Liver (tissue), 9 donors: ENCODE measurements around the gene MARCKS. TPM values are rescaled to one million over a fixed set of nuclear protein-coding genes. Genes with fewer than 3 reads are reported as not detected.

Source experiments
- DNase-seq: peaks from one replicate; pipeline ENCODE4 v3.0.0-alpha.2; 2017; ENCODE audit warnings: low spot score
- H3K27ac ChIP-seq, 2 donors: one replicate each; pipeline ENCODE4 v1.7.0; 2013; ENCODE audit warnings: inconsistent platforms in 2 of 2, low read length in 2 of 2, control low read depth in 1 of 2, low read depth in 1 of 2, mild to moderate bottlenecking in 1 of 2
- H3K27me3 ChIP-seq, 4 donors: one replicate each; pipeline versions ENCODE4 v1.6.1 to v1.7.0; 2013; ENCODE audit warnings: low read length in 3 of 4, inconsistent platforms in 1 of 4, mild to moderate bottlenecking in 1 of 4, moderate library complexity in 1 of 4; ENCODE audit not compliant: control insufficient read depth in 4 of 4, insufficient read depth in 4 of 4
- H3K36me3 ChIP-seq, 4 donors: one replicate each; pipeline versions ENCODE4 v1.6.1 to v1.7.0; 2013; ENCODE audit warnings: low read length in 3 of 4, mild to moderate bottlenecking in 3 of 4, low read depth in 1 of 4, moderate library complexity in 1 of 4; ENCODE audit not compliant: control insufficient read depth in 4 of 4, insufficient read depth in 3 of 4
- H3K4me1 ChIP-seq, 4 donors: one replicate each; pipeline versions ENCODE4 v1.6.1 to v1.7.0; 2013; ENCODE audit warnings: low read length in 3 of 4, mild to moderate bottlenecking in 3 of 4, moderate library complexity in 1 of 4; ENCODE audit not compliant: control insufficient read depth in 4 of 4, insufficient read depth in 4 of 4
- H3K4me3 ChIP-seq, 3 donors: one replicate each; pipeline versions ENCODE4 v1.6.1 to v1.7.0; 2013; ENCODE audit warnings: low read length in 3 of 3, control low read depth in 1 of 3, low read depth in 1 of 3, mild to moderate bottlenecking in 1 of 3
- H3K9ac ChIP-seq, 2 donors: one replicate each; pipeline ENCODE4 v1.7.0; 2013; ENCODE audit warnings: low read length in 2 of 2, mild to moderate bottlenecking in 2 of 2, moderate library complexity in 2 of 2, control low read depth in 1 of 2, low read depth in 1 of 2
- H3K9me3 ChIP-seq, 4 donors: one replicate each; pipeline versions ENCODE4 v1.6.1 to v1.7.0; 2013; ENCODE audit warnings: low read length in 3 of 4; ENCODE audit not compliant: control insufficient read depth in 4 of 4
- ATF3 ChIP-seq: IDR thresholded peaks from 2 replicates; pipeline ENCODE4 v1.6.1; 2016; ENCODE audit warnings: antibody characterized with exemption
- EGR1 ChIP-seq, 2 donors: IDR thresholded peaks; 2 replicates each; pipeline ENCODE4 v1.6.1; 2016 to 2018; ENCODE audit warnings: antibody characterized with exemption in 2 of 2, low read depth in 2 of 2
- FOXA1 ChIP-seq: IDR thresholded peaks from 2 replicates; pipeline ENCODE4 v1.6.1; 2016; ENCODE audit warnings: antibody characterized with exemption
- FOXA2 ChIP-seq: IDR thresholded peaks from 2 replicates; pipeline ENCODE4 v1.6.1; 2016; ENCODE audit warnings: antibody characterized with exemption
- GABPA ChIP-seq, 2 donors: IDR thresholded peaks in 1 of 2; conservative IDR thresholded peaks in 1 of 2; 2 replicates each; pipeline ENCODE4 v1.6.1; 2016; ENCODE audit warnings: antibody characterized with exemption in 2 of 2, mild to moderate bottlenecking in 1 of 2, moderate library complexity in 1 of 2
- HNF4A ChIP-seq, 2 donors: conservative IDR thresholded peaks; 2 replicates each; pipeline ENCODE4 v1.6.1; 2016; ENCODE audit warnings: antibody characterized with exemption in 2 of 2, mild to moderate bottlenecking in 2 of 2
- HNF4G ChIP-seq: IDR thresholded peaks from 2 replicates; pipeline ENCODE4 v1.6.1; 2016; ENCODE audit warnings: antibody characterized with exemption
- JUND ChIP-seq, 2 donors: IDR thresholded peaks; 2 replicates each; pipeline ENCODE4 v1.6.1; 2016; ENCODE audit warnings: antibody characterized with exemption in 2 of 2
- MAX ChIP-seq: IDR thresholded peaks from 2 replicates; pipeline ENCODE4 v1.6.1; 2016; ENCODE audit warnings: antibody characterized with exemption
- NR2F2 ChIP-seq: IDR thresholded peaks from 2 replicates; pipeline ENCODE4 v1.6.1; 2016; ENCODE audit warnings: antibody characterized with exemption
- RAD21 ChIP-seq, 2 donors: IDR thresholded peaks; 2 replicates each; pipeline ENCODE4 v1.6.1; 2016; ENCODE audit warnings: antibody characterized with exemption in 2 of 2, mild to moderate bottlenecking in 2 of 2
- RXRA ChIP-seq, 2 donors: IDR thresholded peaks; 2 replicates each; pipeline ENCODE4 v1.6.1; 2017 to 2018; ENCODE audit warnings: antibody characterized with exemption in 2 of 2, mild to moderate bottlenecking in 1 of 2
- TAF1 ChIP-seq: conservative IDR thresholded peaks from 2 replicates; pipeline ENCODE4 v1.6.1; 2016; ENCODE audit warnings: antibody characterized with exemption, mild to moderate bottlenecking
- YY1 ChIP-seq: IDR thresholded peaks from 2 replicates; pipeline ENCODE4 v1.6.1; 2016; ENCODE audit warnings: antibody characterized with exemption, mild to moderate bottlenecking
- ZBTB33 ChIP-seq: IDR thresholded peaks from 2 replicates; pipeline ENCODE4 v1.6.1; 2016; ENCODE audit warnings: antibody characterized with exemption
- WGBS: extraction: QIAGEN DNeasy Blood & Tissue Kit; methylation state at CpG from one replicate; pipeline ENCODE4 v1.1.7; 2013; 5-methylcytosine and 5-hydroxymethylcytosine counted together
- polyA plus RNA-seq, 2 donors: library from polyadenylated mRNA; stranded (reverse) in 1 of 2; unstranded in 1 of 2; fragments of 200-250 nt in 1 of 2; fragments of >200 nt in 1 of 2; fragmentation: Nextera tagmentation in 1 of 2; extraction: Ambion mirVana in 1 of 2; gene quantifications; one replicate each; pipeline versions ENCODE4 v1.2.1 to v1.2.3, GENCODE V29; 2013 to 2015
- total RNA-seq, 2 donors: library from RNA; depleted of rRNA; stranded (reverse); fragments of >200 nt; gene quantifications; one replicate each; pipeline ENCODE4 v1.2.3, GENCODE V29; 2014
- donor health status: healthy.
- donor health status: healthy.
- donor health status: healthy.
- donor health status: healthy.
- donor health status: healthy.

MARCKS gene
- total and polyA plus RNA-seq, 4 donors = 3.6 to 31.6 (median 5.9) TPM

GRCh38 chr6:113813142-113813541 lies 44.0 kb upstream of the MARCKS start:
- Histone ChIP-seq H3K36me3 (no peaks in the 10 kb centered on the region), H3K4me1 (no peaks in the 10 kb centered on the region), H3K9ac (no peak overlapping the region), H3K27ac (no peak overlapping the region), H3K27me3 (no peaks in the 10 kb centered on the region), H3K9me3 (no peaks in the 10 kb centered on the region), H3K4me3 (no peak overlapping the region)
- WGBS = 81% methylated on average over 3 of the region's 3 CpGs
- TF ChIP-seq RAD21 (IDR thresholded peaks at IDR 0.05) = no peak
- no peak for DNase-seq

- 62% methylated on average over 1 of the region's 1 CpG for WGBS
- H3K4me1 ChIP-seq = peaks cover 0 to 9% (median 7%) of the 10 kb centered on the region in 4 donors
- no peak overlapping the region for H3K9ac ChIP-seq
- no peak overlapping the region for H3K27ac ChIP-seq
- H3K4me3 ChIP-seq = no peak overlapping the region
- no peaks in the 10 kb centered on the region for H3K27me3 ChIP-seq
- no peaks in the 10 kb centered on the region for H3K36me3 ChIP-seq
- TF ChIP-seq ZBTB33 (no peak), FOXA1 (no peak), FOXA2 (no peak), TAF1 (no peak), MAX (no peak)
- DNase-seq = no peak
- H3K9me3 ChIP-seq = no peaks in the 10 kb centered on the region
Measured at GRCh38 chr6:113818578-113818977, 38.6 kb upstream of the MARCKS start.

- no peaks in the 10 kb centered on the region for H3K27me3 ChIP-seq
- DNase-seq = no peak
- H3K9ac ChIP-seq = no peak overlapping the region
- no peak overlapping the region for H3K27ac ChIP-seq
- no peaks in the 10 kb centered on the region for H3K36me3 ChIP-seq
- H3K9me3 ChIP-seq = no peaks in the 10 kb centered on the region
- WGBS = 22% methylated on average over 2 of the region's 2 CpGs
- H3K4me3 ChIP-seq = no peak overlapping the region
- peaks cover 0 to 9% (median 7%) of the 10 kb centered on the region in 4 donors for H3K4me1 ChIP-seq
- TF ChIP-seq HNF4A (conservative IDR thresholded peaks at IDR 0.05) (peak in 1 of 2 donors; percentile 21), JUND (IDR thresholded peaks at IDR 0.05) (no peak)
Measured at GRCh38 chr6:113819169-113819830, 37.8 kb upstream of the MARCKS start.

GRCh38 chr6:113820761-113821160 lies 36.4 kb upstream of the MARCKS start:
- Histone ChIP-seq H3K27ac (no peak overlapping the region), H3K9ac (no peak overlapping the region), H3K27me3 (no peaks in the 10 kb centered on the region), H3K36me3 (no peaks in the 10 kb centered on the region), H3K9me3 (no peaks in the 10 kb centered on the region), H3K4me3 (no peak overlapping the region), H3K4me1 (peaks cover 0 to 9% (median 7%) of the 10 kb centered on the region in 4 donors)
- 97% methylated on average over 5 of the region's 5 CpGs for WGBS
- DNase-seq = no peak
- no peak for TF ChIP-seq NR2F2
- TF ChIP-seq FOXA1 = no peak
- TF ChIP-seq HNF4G = no peak
- no peak for TF ChIP-seq HNF4A (conservative IDR thresholded peaks at IDR 0.05)
- TF ChIP-seq ZBTB33 = no peak
- no peak for TF ChIP-seq GABPA (IDR thresholded peaks at IDR 0.05 in 1 of 2, conservative IDR thresholded peaks at IDR 0.05 in 1 of 2)
- no peak for TF ChIP-seq JUND (IDR thresholded peaks at IDR 0.05)
- no peak for TF ChIP-seq FOXA2
- no peak for TF ChIP-seq TAF1
- no peak for TF ChIP-seq MAX
- TF ChIP-seq EGR1 (IDR thresholded peaks at IDR 0.05; ENCODE audit: low read depth in 2 of 2) = no peak
- TF ChIP-seq RXRA (IDR thresholded peaks at IDR 0.05) = no peak
- no peak for TF ChIP-seq ATF3
- no peak for TF ChIP-seq YY1
- no peak for TF ChIP-seq RAD21 (IDR thresholded peaks at IDR 0.05)
